ENCODE results near the gene SH3RF3. TPM values are rescaled to one million over a fixed set of nuclear protein-coding genes. Genes with fewer than 3 reads are reported as not detected.

SH3RF3 gene
- total RNA-seq, 1 donor from 2014 or later, result 0.28 TPM

GRCh38 chr2:109233643-109234042, 104.6 kb downstream of the SH3RF3 start:
- Histone ChIP-seq H3K4me2 (no peak overlapping the region), H3K4me3 (no peak overlapping the region), H3F3A (ENCODE audit: low read depth) (no peaks in the 10 kb centered on the region), H3K4me1 (no peaks in the 10 kb centered on the region), H3K27ac (no peak overlapping the region), H3K9ac (no peak overlapping the region), H2AFZ (replicated peaks) (no peak overlapping the region), H3K27me3 (no peaks in the 10 kb centered on the region), H3K9me3 (ENCODE audit: low read depth) (no peaks in the 10 kb centered on the region), H3K36me3 (no peaks in the 10 kb centered on the region), H3K79me2 (ENCODE audit: low read depth) (no peaks in the 10 kb centered on the region), H4K20me1 (ENCODE audit: low read depth) (no peaks in the 10 kb centered on the region)
- Mint-ChIP-seq H3K4me1 (peaks cover 6% of the 10 kb centered on the region), H3K4me3 (no peak overlapping the region), H3K27ac (no peak overlapping the region), H3K27me3 (ENCODE audit: insufficient read depth, low read depth) (peaks cover 3% of the 10 kb centered on the region), H3K36me3 (no peaks in the 10 kb centered on the region), H3K9me3 (peaks cover 4% of the 10 kb centered on the region)
- no peak for DNase-seq (ENCODE audit: low spot score)
- no peak for TF ChIP-seq CTCF (IDR thresholded peaks at IDR 0.05)
- TF ChIP-seq EZH2 (IDR thresholded peaks at IDR 0.05), result no peak
- no peak for TF ChIP-seq EZH2phosphoT487 (IDR thresholded peaks at IDR 0.05)

- Mint-ChIP-seq H3K36me3 (no peaks in the 10 kb centered on the region), H3K27me3 (ENCODE audit: insufficient read depth, low read depth) (peaks cover 3% of the 10 kb centered on the region), H3K4me1 (peaks cover 10% of the 10 kb centered on the region), H3K9me3 (peaks cover 4% of the 10 kb centered on the region), H3K4me3 (no peak overlapping the region), H3K27ac (no peak overlapping the region)
- H3K36me3 ChIP-seq, result no peaks in the 10 kb centered on the region
- no peaks in the 10 kb centered on the region for H3K79me2 ChIP-seq (ENCODE audit: low read depth)
- no peak for TF ChIP-seq EZH2phosphoT487 (IDR thresholded peaks at IDR 0.05)
- no peak for TF ChIP-seq CTCF (IDR thresholded peaks at IDR 0.05)
- no peak for TF ChIP-seq EZH2 (IDR thresholded peaks at IDR 0.05)
- no peak overlapping the region for H2AFZ ChIP-seq (replicated peaks)
- H4K20me1 ChIP-seq (ENCODE audit: low read depth), result no peaks in the 10 kb centered on the region
- H3K9ac ChIP-seq, result no peak overlapping the region
- H3K4me2 ChIP-seq, result no peak overlapping the region
- H3K4me3 ChIP-seq, result no peak overlapping the region
- H3F3A ChIP-seq (ENCODE audit: low read depth), result no peaks in the 10 kb centered on the region
- H3K27ac ChIP-seq, result no peak overlapping the region
- no peaks in the 10 kb centered on the region for H3K4me1 ChIP-seq
- H3K9me3 ChIP-seq (ENCODE audit: low read depth), result no peaks in the 10 kb centered on the region
- no peaks in the 10 kb centered on the region for H3K27me3 ChIP-seq
- no peak for DNase-seq (ENCODE audit: low spot score)
These were observed 105.3 kb downstream of the SH3RF3 start for GRCh38 chr2:109234355-109234754.

- peaks cover 3% of the 10 kb centered on the region for H3K27me3 Mint-ChIP-seq (ENCODE audit: insufficient read depth, low read depth)
- Histone ChIP-seq H3K9ac (no peak overlapping the region), H3K36me3 (no peaks in the 10 kb centered on the region), H4K20me1 (ENCODE audit: low read depth) (no peaks in the 10 kb centered on the region), H3K4me3 (no peak overlapping the region), H3K27ac (no peak overlapping the region), H3K4me2 (no peak overlapping the region), H3K9me3 (ENCODE audit: low read depth) (no peaks in the 10 kb centered on the region), H2AFZ (replicated peaks) (no peak overlapping the region), H3K79me2 (ENCODE audit: low read depth) (no peaks in the 10 kb centered on the region), H3K27me3 (no peaks in the 10 kb centered on the region), H3K4me1 (no peaks in the 10 kb centered on the region), H3F3A (ENCODE audit: low read depth) (no peaks in the 10 kb centered on the region)
- TF ChIP-seq CTCF (IDR thresholded peaks at IDR 0.05), result no peak
- TF ChIP-seq EZH2 (IDR thresholded peaks at IDR 0.05), result no peak
- no peak for TF ChIP-seq EZH2phosphoT487 (IDR thresholded peaks at IDR 0.05)
- peaks cover 15% of the 10 kb centered on the region for H3K4me1 Mint-ChIP-seq
- H3K9me3 Mint-ChIP-seq, result peaks cover 4% of the 10 kb centered on the region
- no peak overlapping the region for H3K4me3 Mint-ChIP-seq
- no peaks in the 10 kb centered on the region for H3K36me3 Mint-ChIP-seq
- H3K27ac Mint-ChIP-seq, result no peak overlapping the region
- DNase-seq (ENCODE audit: low spot score), result no peak
These were observed 107.1 kb downstream of the SH3RF3 start for GRCh38 chr2:109236147-109236546.
